Hepatocyte (in vitro differentiated cells): Measurements from ENCODE around the gene HLF. TPM values are rescaled to one million over a fixed set of nuclear protein-coding genes. Genes with fewer than 3 reads are reported as not detected.
A peak's percentile ranks its signal among the peaks of the same experiment; 100 is the strongest.

ENCODE experiments used
- DNase-seq: peaks from one replicate; pipeline ENCODE4 v3.0.0-alpha.2; 2016; ENCODE audit warnings: low spot score
- H2AFZ ChIP-seq: fragments of 200-600 bp; sonication (generic); 2 replicates; pipeline ENCODE4 v1.6.0; 2016; ENCODE audit warnings: antibody characterized with exemption, mild to moderate bottlenecking
- H3K27ac ChIP-seq: fragments of 200-600 bp; sonication (generic); 2 replicates; pipeline ENCODE4 v1.5.1; 2016; ENCODE audit warnings: mild to moderate bottlenecking
- H3K27me3 ChIP-seq: fragments of 200-600 bp; sonication (generic); 2 replicates; pipeline ENCODE4 v1.6.1; 2016
- H3K36me3 ChIP-seq: fragments of 200-600 bp; sonication (generic); replicated peaks from 2 replicates; pipeline ENCODE4 v1.5.1; 2016; ENCODE audit warnings: low read depth; ENCODE audit not compliant: insufficient read depth
- H3K4me1 ChIP-seq: fragments of 200-600 bp; sonication (generic); 2 replicates; pipeline ENCODE4 v1.5.1; 2016; ENCODE audit warnings: mild to moderate bottlenecking, moderate library complexity; ENCODE audit not compliant: insufficient read depth
- H3K4me2 ChIP-seq: fragments of 200-600 bp; sonication (generic); 2 replicates; pipeline ENCODE4 v1.6.0; 2016
- H3K4me3 ChIP-seq: fragments of 200-600 bp; sonication (generic); 2 replicates; pipeline ENCODE4 v1.5.1; 2016; ENCODE audit warnings: mild to moderate bottlenecking
- H3K79me2 ChIP-seq: fragments of 200-600 bp; sonication (generic); 2 replicates; pipeline ENCODE4 v1.6.0; 2017; ENCODE audit warnings: mild to moderate bottlenecking
- H3K9me2 ChIP-seq: fragments of 200-600 bp; sonication (generic); replicated peaks from 2 replicates; pipeline ENCODE4 v1.6.0; 2017; ENCODE audit warnings: mild to moderate bottlenecking; ENCODE audit not compliant: insufficient read depth
- H3K9me3 ChIP-seq: fragments of 200-600 bp; sonication (generic); 2 replicates; pipeline ENCODE4 v1.5.1; 2016; ENCODE audit warnings: low read depth, mild to moderate bottlenecking
- H4K20me1 ChIP-seq: fragments of 200-600 bp; sonication (generic); 2 replicates; pipeline ENCODE4 v1.6.0; 2016; ENCODE audit warnings: mild to moderate bottlenecking; ENCODE audit not compliant: insufficient read depth, poor library complexity, severe bottlenecking
- CTCF ChIP-seq: fragments of 200-600 bp; sonication (generic); IDR thresholded peaks from 2 replicates; pipeline ENCODE4 v1.5.1; 2016; ENCODE audit warnings: antibody characterized with exemption, mild to moderate bottlenecking; ENCODE audit not compliant: poor library complexity
- EZH2 ChIP-seq: fragments of 200-600 bp; sonication (generic); IDR thresholded peaks from 2 replicates; pipeline ENCODE4 v1.6.1; 2016; ENCODE audit warnings: antibody characterized with exemption, mild to moderate bottlenecking, borderline replicate concordance
- EZH2phosphoT487 ChIP-seq: fragments of 200-600 bp; sonication (generic); IDR thresholded peaks from one replicate; pipeline ENCODE4 v1.6.1; 2018; ENCODE audit warnings: antibody characterized with exemption, mild to moderate bottlenecking, low read depth, moderate library complexity; ENCODE audit not compliant: unreplicated experiment, severe bottlenecking
- WGBS: methylation state at CpG from one replicate; pipeline ENCODE4 v1.1.6; 2016; ENCODE audit warnings: low lambda C conversion rate; ENCODE audit errors: missing lambda C conversion rate; 5-methylcytosine and 5-hydroxymethylcytosine counted together
- polyA plus RNA-seq: library from polyadenylated mRNA; unstranded; fragments of >200 nt; fragmentation: Nextera tagmentation; extraction: Ambion mirVana; gene quantifications from 2 replicates; pipeline ENCODE4 v1.2.1, GENCODE V29; 2016
- total RNA-seq: library from RNA; depleted of rRNA; stranded (reverse); fragments of >200 nt; gene quantifications from 2 replicates; pipeline ENCODE4 v1.2.3, GENCODE V29; 2014

HLF gene
- total and polyA plus RNA-seq, 2 experiments from 2014 or later: 0.48 to 0.60 TPM

GRCh38 chr17:55303701-55304145, 39.0 kb downstream of the HLF start:
- Histone ChIP-seq H3K4me1 (peaks cover 7% of the 10 kb centered on the region), H3K27ac (no peak overlapping the region), H3K9me2 (no peaks in the 10 kb centered on the region), H3K9me3 (no peaks in the 10 kb centered on the region), H2AFZ (no peak overlapping the region), H3K36me3 (no peaks in the 10 kb centered on the region), H3K4me3 (no peak overlapping the region), H4K20me1 (no peaks in the 10 kb centered on the region), H3K27me3 (no peaks in the 10 kb centered on the region), H3K4me2 (no peak overlapping the region), H3K79me2 (no peaks in the 10 kb centered on the region)
- TF ChIP-seq CTCF (peak; percentile 22), EZH2 (no peak), EZH2phosphoT487 (no peak)
- DNase-seq: no peak
- WGBS: 42% methylated on average over 7 of the region's 7 CpGs

- Histone ChIP-seq H3K36me3 (no peaks in the 10 kb centered on the region), H3K4me2 (no peak overlapping the region), H3K9me2 (no peaks in the 10 kb centered on the region), H3K27ac (no peak overlapping the region), H4K20me1 (no peaks in the 10 kb centered on the region), H2AFZ (no peak overlapping the region), H3K4me1 (peaks cover 7% of the 10 kb centered on the region), H3K27me3 (no peaks in the 10 kb centered on the region), H3K79me2 (no peaks in the 10 kb centered on the region), H3K4me3 (no peak overlapping the region), H3K9me3 (no peaks in the 10 kb centered on the region)
- no peak for TF ChIP-seq EZH2
- no peak for TF ChIP-seq CTCF
- no peak for TF ChIP-seq EZH2phosphoT487
- WGBS: 88% methylated on average over 11 of the region's 11 CpGs
- DNase-seq: no peak
These were observed 39.6 kb downstream of the HLF start for GRCh38 chr17:55304171-55304859.

- TF ChIP-seq EZH2 (no peak), EZH2phosphoT487 (no peak), CTCF (no peak)
- no peak overlapping the region for H2AFZ ChIP-seq
- H3K4me1 ChIP-seq: peaks cover 7% of the 10 kb centered on the region
- no peaks in the 10 kb centered on the region for H3K36me3 ChIP-seq
- no peaks in the 10 kb centered on the region for H3K79me2 ChIP-seq
- DNase-seq: no peak
- no peaks in the 10 kb centered on the region for H3K9me3 ChIP-seq
- no peak overlapping the region for H3K27ac ChIP-seq
- no peak overlapping the region for H3K4me2 ChIP-seq
- H3K4me3 ChIP-seq: no peak overlapping the region
- no peaks in the 10 kb centered on the region for H3K9me2 ChIP-seq
- WGBS: 94% methylated on average over 6 of the region's 6 CpGs
- no peaks in the 10 kb centered on the region for H4K20me1 ChIP-seq
- H3K27me3 ChIP-seq: no peaks in the 10 kb centered on the region
These were observed 40.7 kb downstream of the HLF start for GRCh38 chr17:55305321-55306087.
